ENCODE data around the gene SLC3A2. TPM values are rescaled to one million over a fixed set of nuclear protein-coding genes. Genes with fewer than 3 reads are reported as not detected.

SLC3A2 gene
- total RNA-seq, 4 donors from 2014 or later: 69.8 to 206 (median 98.4) TPM

DNA sequence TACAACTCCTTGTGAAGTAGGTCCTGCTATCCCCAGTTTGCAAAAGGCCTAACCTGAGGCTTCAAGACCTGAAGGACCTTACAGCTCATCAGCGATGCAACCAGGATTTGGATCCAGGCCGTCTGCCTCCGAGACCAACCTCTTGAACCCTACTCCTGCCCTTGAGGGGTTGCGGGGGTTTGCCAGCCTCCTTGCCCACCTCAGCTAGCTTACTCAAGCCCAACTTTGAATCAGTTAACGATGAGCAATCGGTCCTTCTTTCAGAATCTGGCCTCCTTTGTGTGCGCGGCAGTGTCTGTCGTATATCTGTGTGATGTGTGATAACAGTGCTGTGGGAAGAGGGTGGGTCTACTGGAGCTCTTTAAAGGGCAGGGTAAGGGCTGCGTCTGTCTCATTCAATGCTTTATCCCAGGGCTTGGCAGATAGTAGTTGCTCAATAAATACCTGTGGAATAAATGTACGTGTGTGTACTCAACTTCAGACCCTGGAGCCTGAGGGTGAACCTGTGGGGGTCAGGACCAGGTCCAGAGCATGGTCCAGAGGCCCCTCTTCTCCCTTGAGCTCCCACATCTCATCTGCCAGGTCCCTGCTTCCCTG is 37.3 kb downstream of the SLC3A2 start:
- Histone ChIP-seq H3K4me3 (no peak overlapping the region), H3K27ac (no peak overlapping the region), H3K36me3 (no peaks in the 10 kb centered on the region), H3K27me3 (peaks cover 0 to under 1% of the 10 kb centered on the region in 2 donors), H3K9me3 (no peaks in the 10 kb centered on the region), H3K4me1 (no peaks in the 10 kb centered on the region)
- no peak for TF ChIP-seq POLR2A (IDR thresholded peaks at IDR 0.05)
- TF ChIP-seq, protein P1, sequence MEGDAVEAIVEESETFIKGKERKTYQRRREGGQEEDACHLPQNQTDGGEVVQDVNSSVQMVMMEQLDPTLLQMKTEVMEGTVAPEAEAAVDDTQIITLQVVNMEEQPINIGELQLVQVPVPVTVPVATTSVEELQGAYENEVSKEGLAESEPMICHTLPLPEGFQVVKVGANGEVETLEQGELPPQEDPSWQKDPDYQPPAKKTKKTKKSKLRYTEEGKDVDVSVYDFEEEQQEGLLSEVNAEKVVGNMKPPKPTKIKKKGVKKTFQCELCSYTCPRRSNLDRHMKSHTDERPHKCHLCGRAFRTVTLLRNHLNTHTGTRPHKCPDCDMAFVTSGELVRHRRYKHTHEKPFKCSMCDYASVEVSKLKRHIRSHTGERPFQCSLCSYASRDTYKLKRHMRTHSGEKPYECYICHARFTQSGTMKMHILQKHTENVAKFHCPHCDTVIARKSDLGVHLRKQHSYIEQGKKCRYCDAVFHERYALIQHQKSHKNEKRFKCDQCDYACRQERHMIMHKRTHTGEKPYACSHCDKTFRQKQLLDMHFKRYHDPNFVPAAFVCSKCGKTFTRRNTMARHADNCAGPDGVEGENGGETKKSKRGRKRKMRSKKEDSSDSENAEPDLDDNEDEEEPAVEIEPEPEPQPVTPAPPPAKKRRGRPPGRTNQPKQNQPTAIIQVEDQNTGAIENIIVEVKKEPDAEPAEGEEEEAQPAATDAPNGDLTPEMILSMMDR (IDR thresholded peaks at IDR 0.05): no peak
- DNase-seq: no peak
- intact Hi-C loops (cut with DNase I; ENCODE audit: low total_unique reads): no loop called here

DNA sequence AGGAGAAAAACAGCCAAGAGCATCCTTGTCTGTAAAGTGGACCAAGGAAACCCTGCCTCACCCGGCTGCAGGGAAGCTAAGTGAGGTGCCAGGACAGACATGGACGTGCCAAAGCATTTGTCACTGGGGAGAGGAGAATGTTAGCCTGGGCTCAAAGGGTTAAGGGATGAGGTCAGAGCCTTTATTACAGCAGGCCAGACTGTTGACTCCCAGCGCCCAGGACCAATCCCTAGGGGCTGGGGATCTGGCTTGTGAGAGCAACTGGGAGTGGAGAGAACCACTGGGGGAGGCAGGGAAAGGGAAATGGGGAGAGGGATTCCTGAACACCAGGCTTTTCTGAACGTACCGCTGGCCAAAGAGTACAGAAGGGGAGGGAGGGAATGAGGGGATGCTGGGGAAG is 37.8 kb downstream of the SLC3A2 start:
- Histone ChIP-seq H3K9me3 (no peaks in the 10 kb centered on the region), H3K4me1 (peaks cover 0 to 3% of the 10 kb centered on the region in 2 donors), H3K4me3 (no peak overlapping the region), H3K27ac (no peak overlapping the region), H3K36me3 (no peaks in the 10 kb centered on the region), H3K27me3 (peaks cover 3 to 6% of the 10 kb centered on the region in 2 donors)
- intact Hi-C loops (cut with DNase I; ENCODE audit: low total_unique reads): no loop called here
- TF ChIP-seq POLR2A (IDR thresholded peaks at IDR 0.05): no peak
- TF ChIP-seq, protein P1 (IDR thresholded peaks at IDR 0.05): no peak
- no peak for DNase-seq

DNA sequence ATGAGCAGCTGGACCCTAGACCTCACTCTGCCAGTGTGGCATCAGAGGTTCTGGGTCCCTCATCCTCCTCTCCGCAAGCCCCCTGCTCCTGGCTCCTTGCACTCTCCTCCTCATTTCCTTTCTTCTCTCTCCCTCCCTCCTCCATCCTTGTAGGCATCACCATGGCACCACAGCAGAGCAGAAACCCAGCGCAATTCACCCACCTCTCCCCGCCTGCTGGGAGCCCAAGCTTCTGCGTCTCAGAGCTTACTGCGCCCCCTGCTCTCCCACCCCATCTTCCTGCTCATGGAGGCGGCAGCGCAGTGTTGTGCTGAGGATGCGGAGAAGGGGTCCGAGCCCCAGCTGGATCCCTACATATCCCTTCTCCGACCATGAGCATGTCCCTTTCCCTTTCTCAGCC is 38.8 kb downstream of the SLC3A2 start:
- intact Hi-C loops (cut with DNase I; ENCODE audit: low total_unique reads): no loop called here
- H3K27me3 ChIP-seq: peaks cover 12 to 13% of the 10 kb centered on the region in 2 donors
- TF ChIP-seq POLR2A (IDR thresholded peaks at IDR 0.05): no peak
- TF ChIP-seq, protein P1 (IDR thresholded peaks at IDR 0.05): no peak

DNA sequence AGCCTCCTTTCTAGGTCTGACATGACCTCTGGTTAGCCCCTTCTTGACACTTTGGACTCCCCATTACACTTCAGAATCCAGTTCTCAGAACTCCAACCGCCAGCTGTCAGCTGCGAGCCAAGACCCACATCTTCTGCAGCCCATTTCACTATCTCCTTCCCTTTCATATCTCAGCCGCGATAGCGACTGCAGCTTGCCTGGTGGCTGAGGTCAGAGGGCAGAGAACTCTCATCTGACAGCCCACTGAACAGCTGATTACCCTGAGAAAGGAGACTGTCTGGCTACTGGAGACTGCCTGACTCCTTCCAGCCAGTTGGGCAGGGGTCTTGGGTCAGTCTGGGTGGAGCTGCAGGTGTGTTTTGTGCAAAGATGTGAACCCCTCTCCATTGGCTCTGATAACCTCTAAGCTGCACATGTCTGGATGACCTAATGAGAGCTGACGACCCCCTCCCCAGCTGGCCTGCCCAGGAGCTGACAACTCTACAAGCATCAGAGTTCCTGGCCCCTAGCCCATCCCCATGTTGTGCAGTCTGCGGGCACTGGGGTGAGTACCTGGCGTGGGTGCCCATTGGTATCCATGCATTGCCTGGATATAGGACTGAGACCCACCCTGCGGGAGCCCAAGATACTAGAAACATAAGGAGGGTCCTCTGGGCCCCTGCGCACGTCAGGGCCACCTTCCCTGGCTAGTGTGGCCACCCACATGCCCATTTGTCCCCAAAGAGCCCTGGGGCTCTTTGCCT is 39.4 kb downstream of the SLC3A2 start:
- H3K27ac ChIP-seq: no peak overlapping the region
- H3K9me3 ChIP-seq: no peaks in the 10 kb centered on the region
- intact Hi-C loops (cut with DNase I; ENCODE audit: low total_unique reads): no loop called here
- H3K27me3 ChIP-seq: peaks cover 12 to 13% of the 10 kb centered on the region in 2 donors
- H3K36me3 ChIP-seq: no peaks in the 10 kb centered on the region
- TF ChIP-seq, protein P1 (IDR thresholded peaks at IDR 0.05): no peak
- no peak for TF ChIP-seq POLR2A (IDR thresholded peaks at IDR 0.05)
- no peak overlapping the region for H3K4me3 ChIP-seq
- DNase-seq: no peak
- H3K4me1 ChIP-seq: peaks cover 0 to 4% of the 10 kb centered on the region in 2 donors

More for the DNA sequence above, 38.8 kb downstream of the SLC3A2 start:
- H3K27ac ChIP-seq: no peak overlapping the region
- H3K36me3 ChIP-seq: no peaks in the 10 kb centered on the region
- H3K4me1 ChIP-seq: peaks cover 0 to 4% of the 10 kb centered on the region in 2 donors
- no peak overlapping the region for H3K4me3 ChIP-seq
- DNase-seq: no peak
- no peaks in the 10 kb centered on the region for H3K9me3 ChIP-seq

DNA sequence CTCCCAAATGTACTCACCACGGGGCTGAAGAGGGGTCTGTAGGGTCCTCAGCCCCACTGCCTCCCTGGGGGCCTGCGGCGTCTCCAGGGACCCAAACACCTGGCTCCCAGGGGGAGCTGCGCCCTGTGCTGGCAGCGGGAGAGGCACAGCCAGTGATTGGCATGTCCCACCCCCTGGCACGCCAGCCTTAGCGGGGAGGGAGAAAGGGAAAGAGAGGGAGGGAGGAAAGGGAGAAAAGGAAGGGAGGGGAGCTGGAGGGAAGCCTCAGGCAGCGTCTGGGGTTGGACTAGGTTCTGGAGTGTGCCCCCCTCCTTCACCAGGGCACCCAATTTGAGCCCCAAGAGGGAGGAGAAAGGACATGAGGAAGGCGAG is 40.5 kb downstream of the SLC3A2 start, which contains the start of gene CHRM1:
CHRM1 (minus strand) TSS at position 163 of the 372 bp plus-strand sequence. CDS start 10,263 bp downstream, outside the sequence.
- Histone ChIP-seq H3K27ac (no peak within 1 kb of the TSS), H3K36me3 (no peaks in the 10 kb centered on the region), H3K4me3 (no peak within 1 kb of the TSS), H3K9me3 (no peaks in the 10 kb centered on the region), H3K4me1 (peaks cover 0 to 4% of the 10 kb centered on the region in 2 donors), H3K27me3 (peaks cover 16 to 20% of the 10 kb centered on the region in 2 donors)
- intact Hi-C loops (cut with DNase I; ENCODE audit: low total_unique reads): no loop called here
- no peak for DNase-seq
- TF ChIP-seq POLR2A (IDR thresholded peaks at IDR 0.05): no peak
- TF ChIP-seq, protein P1 (IDR thresholded peaks at IDR 0.05): no peak

Measured in uterus (tissue), 4 donors.